HG03045 (cell line): Measurements from ENCODE around the gene RYR2.
"Not testable (repeated sequence)": the region's sequence is repeated elsewhere in the genome, so short reads cannot be mapped to it uniquely, and the experiment has no call there.

Experiments
- ATAC-seq: cut with Tn5 transposase; IDR thresholded peaks from one replicate; pipeline ENCODE4 v1.9.1; 2021; ENCODE audit warnings: mild to moderate bottlenecking, moderate library complexity; ENCODE audit not compliant: unreplicated experiment

Gene RYR2

DNA sequence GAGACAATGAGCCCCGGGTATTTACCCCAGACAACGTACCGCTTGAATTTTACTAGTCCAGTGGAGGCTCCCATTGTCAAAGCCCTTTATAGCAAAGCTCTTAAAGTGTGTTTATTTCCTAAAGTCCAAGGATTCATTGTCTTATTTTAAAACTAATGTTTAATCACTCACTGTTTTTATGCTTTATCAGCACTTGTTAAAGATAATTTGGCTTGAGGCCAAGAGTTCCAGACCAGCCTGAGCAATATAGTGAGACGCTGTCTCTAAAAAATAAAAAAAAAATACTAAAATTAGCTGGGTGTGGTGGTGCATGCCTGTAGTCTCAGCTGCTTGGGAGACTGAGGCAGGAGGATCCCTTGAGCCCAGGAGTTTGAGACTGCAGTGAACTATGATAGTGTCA lies 202.8 kb downstream of the RYR2 start:
- ATAC-seq: no peak

DNA sequence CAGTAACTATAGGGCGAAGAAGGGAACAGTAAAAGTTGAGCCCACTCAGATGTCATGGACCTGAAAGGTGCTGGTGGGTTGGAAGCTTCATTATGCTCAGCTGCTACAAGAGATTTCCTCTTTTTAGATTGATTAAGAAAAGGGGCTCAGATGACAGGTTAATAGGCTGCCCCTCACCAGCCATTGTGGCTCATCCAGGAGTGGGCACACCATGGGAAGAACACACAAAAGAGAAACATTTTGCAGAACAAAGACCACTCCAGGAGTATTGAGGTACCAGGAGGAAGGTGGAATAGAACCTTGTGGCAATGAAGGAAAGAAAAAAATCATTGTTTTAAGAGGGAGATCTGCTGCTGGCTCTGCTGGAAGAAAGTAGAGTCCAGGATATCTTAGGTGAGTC lies 205.5 kb downstream of the RYR2 start:
- ATAC-seq: no peak

- ATAC-seq: no peak
Observed at GRCh38 chr1:237249120-237249519, 207.1 kb downstream of the RYR2 start.

DNA sequence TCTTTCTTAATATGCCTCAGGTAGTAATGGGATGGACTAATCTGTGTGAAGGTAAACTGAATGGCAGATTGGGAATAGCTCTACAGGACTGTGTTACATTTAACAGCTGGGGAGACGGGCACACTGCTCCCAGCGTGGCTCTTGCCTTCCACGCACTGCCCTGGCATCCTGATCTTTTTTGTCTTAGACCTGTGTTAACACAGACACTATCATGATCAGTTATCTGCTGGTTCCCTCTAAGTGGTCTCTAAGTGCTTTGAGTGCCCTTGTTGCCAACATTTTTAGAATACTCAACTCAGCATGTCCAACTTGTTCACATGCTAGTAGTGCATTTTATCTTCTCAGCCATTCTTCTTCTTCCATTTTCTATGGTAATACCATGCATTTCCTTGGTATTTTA lies 208.1 kb downstream of the RYR2 start:
- no peak for ATAC-seq

- no peak for ATAC-seq
Observed at GRCh38 chr1:237255071-237255470, 213.1 kb downstream of the RYR2 start.

DNA sequence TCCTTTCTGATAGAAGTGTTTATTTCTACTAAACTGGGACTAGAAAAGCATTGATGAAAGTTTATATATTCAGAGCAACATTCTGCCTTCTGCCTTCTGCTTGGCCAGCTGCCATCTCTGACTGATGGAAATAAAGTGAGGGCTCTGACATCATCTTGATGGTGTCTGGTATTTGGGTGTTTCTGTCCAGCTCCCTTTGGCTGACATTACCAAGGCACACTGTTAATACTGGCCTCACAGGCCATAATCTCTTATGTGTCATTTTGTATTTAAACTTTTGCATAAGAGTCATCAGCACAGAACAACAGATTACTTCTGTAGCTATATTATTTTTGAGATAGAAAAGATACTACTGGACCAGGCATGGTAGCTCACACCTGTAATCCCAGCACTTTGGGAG lies 216.9 kb downstream of the RYR2 start:
- ATAC-seq: no peak

- no peak for ATAC-seq
Observed at GRCh38 chr1:237261198-237261597, 219.2 kb downstream of the RYR2 start.

DNA sequence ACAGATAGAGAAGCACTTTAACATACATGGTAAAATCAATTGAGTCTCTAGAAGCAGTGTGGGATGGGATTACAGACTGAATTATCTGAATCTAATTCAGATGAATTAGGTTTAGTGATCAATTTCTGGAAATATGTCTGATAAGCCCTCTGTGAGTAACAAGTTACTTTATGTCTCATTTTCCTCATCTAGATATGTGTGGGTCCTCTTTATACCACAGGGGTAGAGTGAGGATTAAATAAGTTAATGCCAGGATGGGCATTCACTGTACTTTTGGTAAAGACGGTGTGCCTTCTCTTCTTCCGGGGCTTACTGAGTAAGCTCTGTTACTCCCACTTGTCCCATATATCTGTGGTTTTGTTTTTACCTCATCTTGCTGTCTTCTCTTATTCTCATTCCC lies 225.8 kb downstream of the RYR2 start:
- ATAC-seq: no peak

GRCh38 chr1:237269938-237270337 lies 228.0 kb downstream of the RYR2 start:
- no peak for ATAC-seq

GRCh38 chr1:237270353-237270752 lies 228.4 kb downstream of the RYR2 start:
- ATAC-seq: no peak

DNA sequence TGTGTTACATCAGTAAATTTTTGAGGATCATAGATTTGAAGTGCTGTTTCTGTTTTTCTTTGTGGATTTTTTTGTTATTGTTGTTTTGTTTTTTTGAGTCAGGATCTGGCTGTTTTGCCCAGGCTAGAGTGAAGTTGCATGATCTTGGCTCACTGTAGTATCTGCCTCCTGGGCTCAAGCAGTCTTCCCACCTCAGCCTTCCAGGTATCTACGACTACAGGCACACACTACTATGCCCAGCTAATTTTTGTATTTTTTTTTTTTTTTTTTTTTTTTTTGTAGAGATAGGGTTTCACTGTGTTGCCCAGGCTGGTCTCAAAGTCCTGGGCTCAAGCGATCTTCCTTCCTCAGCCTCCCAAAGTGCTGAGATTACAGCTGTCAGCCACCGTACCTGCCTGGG lies 236.0 kb downstream of the RYR2 start:
- ATAC-seq: not testable (repeated sequence)

DNA sequence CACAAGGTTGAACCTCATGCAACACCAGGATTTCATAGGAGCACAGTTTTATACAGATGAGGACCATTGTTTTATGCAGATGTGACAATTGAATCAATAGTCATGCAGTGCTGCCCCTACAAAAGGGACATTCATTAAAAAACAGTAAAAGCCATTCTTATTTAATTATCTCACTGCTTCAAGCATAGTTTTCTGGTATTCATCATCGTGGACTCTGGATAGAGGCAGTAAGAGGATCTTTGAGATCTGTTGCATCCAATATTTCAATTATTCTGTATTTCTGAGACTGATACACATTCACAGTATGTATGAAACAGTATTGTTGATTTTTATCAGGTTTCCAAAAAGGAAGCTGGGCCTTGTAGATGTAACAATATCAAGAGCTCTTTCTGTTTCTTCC lies 237.6 kb downstream of the RYR2 start:
- ATAC-seq: no peak

DNA sequence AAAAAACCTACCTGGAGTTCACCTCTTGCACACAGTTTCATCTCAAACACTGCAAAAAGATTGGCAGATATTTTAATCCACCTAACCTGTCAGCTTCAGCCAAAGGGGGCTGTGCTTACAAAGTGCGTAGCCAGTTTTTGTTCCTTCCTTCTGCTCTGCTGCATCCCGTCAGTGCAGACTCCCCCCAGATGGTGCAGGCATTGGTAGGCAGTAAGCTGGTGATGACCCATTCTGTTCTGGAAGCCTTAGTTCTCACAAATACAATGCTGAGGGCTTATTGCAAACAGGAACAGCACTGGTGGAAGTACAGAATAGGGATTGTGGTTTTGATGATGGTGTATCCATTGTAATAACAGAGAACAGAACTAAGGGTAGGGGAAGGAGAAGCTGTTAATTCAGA lies 239.5 kb downstream of the RYR2 start:
- no peak for ATAC-seq

DNA sequence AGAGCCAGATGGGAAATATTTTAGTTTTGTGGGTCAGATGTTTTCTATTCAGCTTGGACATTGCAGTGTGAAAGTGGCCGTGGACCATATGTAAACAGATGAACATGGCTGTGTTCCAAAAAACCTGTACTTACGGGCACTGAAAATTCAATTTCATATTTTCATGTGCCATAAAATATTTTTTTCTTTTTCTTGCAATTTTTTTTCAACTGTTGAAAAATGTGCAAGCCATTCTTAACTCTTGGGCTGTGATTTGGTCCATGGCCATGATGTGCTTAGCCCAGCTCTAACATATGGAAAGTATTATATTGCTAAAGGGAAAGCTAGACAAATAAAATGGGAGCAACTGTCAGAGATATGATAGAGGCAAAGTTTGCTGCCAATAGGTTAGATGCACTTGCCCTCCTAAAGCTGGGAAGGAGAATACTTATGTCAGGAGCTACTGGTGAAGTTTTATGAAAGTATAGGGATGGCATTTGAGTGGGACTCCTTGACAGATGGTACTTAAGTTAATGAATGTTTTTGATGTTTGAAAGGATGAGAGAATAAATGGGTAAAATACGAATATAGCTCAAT lies 240.3 kb downstream of the RYR2 start:
- ATAC-seq: no peak

DNA sequence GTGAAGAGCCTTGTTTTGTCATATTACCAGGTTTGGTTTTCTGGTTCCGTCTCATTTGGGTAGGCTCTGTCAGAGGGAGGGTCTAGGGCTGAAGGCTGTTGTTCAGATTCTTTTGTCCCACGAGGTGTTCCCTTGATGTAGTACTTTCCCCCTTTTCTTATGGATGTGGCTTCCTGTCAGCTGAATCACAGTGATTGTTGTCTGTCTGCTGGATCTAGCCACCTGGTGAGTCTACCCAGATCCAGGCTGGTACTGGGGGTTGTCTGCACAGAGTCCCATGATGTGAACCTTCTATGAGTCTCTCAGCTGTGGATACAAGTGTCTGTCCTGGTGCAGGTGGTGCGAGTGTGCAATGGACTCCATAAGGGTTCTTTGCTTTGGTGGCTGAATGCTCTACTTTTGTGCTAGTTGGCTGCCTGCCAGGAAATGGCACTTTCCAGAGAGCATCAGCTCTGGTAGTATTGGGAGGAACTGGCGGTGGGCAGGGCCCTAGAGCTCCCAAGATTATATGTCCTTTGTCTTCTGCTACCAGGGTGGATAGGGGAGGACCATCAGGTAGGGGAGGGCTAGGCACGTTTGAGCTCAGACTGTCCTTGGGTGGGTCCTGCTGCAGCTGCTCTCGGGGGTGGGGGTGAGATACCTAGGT lies 246.0 kb downstream of the RYR2 start:
- ATAC-seq: no peak

DNA sequence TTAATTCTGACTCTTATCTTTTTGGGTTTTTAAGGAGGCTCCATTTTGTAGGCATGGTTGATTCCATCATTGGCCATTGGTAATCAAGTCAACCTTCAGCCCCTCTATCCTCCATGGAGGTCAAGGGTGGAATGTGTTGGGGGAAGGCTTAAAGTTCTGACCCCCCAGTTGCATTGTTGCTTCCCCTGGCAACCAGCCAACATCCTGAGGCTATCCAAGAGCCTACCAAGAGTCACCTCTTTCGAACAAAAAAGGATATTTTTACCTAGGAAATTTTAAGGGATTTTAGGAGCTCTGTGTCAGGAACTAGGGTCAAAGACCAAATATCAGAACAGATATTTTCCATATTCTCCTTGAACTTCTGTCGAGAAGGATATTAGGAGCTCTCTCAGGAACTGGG lies 251.8 kb downstream of the RYR2 start:
- ATAC-seq: no peak

GRCh38 chr1:237296861-237297260 lies 254.9 kb downstream of the RYR2 start:
- ATAC-seq: no peak

DNA sequence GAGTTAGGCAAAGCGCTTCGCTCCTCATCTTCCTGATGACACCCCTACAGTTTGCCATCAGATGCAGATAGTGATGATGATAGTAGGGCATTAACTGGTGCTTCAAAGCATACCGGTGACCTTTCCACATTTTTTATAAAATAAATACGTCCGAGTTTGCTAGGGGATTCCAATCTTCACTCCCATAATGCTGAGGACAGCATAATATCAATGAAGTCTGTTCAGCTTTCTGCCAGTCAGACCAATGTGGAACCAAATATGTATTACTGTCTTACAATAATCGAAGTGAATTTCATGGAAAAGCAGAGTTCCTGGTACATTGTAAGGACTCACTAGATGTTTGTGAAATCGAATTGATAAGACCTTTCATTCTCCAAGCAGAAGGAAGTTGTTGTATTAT lies 258.7 kb downstream of the RYR2 start:
- no peak for ATAC-seq

- ATAC-seq: no peak
Observed at GRCh38 chr1:237303929-237304328, 261.9 kb downstream of the RYR2 start.

DNA sequence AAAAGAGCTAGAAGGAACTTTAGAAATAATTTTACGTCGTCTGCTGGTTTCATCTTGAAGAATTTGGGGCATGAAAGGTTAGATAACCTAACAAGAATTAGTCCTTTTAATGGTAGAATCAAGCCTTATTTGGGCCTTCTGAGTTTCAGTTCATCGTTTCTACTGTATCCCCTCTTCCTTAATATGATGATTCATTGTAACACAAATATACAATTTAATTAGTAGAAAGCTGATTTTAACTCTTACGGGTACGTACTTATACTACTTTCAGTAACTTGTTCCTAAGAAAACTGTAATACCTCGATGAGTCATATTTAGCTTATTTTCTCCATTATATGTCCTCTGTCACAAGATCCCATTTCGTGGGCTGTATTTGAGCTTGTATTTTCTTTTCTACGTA lies 264.7 kb downstream of the RYR2 start:
- ATAC-seq: no peak

DNA sequence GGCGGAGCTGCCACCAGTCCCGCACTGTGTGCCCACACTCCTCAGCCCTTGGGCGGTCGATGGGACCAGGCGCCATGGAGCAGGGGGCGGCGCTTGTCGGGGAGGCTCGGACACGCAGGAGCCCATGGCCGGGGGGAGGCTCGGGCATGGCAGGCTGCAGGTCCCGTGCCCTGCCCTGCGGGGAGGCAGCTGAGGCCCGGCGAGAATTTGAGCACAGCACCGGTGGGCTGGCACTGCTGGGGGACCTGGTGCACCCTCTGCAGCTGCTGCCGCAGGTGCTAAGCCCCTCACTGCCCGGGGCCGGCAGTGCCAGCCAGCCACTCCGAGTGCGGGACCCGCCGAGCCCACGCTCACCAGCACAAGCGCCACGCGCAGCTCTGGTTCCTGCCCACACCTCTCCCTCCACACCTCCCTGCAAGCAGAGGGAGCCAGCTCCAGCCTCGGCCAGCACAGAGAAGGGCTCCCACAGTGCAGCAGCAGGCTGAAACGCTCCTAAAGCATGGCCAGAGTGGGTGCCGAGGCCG lies 267.7 kb downstream of the RYR2 start:
- no peak for ATAC-seq

DNA sequence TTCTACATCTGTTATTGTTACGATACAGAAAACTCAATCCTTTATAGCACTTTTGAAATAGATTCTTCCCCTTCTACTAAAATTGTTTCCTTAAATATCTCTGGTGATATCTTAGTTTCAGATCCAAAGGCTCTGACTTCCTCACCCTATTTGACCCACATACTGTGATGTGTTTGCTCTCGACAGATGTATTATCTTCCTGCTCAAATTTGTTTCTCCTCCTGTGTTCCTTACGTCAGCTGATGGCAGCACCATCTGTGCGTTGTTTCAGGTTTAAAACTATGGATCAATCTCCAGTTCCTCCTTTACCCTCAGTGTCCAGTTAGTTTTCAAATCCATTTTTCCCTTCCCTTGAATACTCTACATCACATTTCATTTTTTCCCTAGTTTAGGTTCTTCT lies 274.4 kb downstream of the RYR2 start:
- ATAC-seq: no peak

DNA sequence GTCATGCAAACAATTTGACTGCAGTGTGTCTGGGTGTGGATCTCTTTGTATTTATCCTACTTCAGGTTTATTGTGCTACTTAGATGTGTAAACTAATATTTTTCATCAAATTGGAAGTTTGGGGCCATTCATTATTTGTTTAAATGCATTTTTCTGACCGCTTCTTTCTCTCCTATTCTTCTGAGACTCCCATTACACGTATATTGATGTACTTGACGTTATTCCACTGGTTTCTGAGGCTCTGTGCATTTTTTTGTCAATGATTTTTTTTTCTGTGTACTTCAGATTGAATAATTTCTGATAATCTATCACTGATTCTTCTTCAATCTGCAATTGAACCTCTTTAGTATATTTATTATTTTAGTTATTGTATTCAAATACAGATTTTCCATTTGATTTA lies 276.8 kb downstream of the RYR2 start:
- ATAC-seq: no peak
